Astrocyte (in vitro differentiated cells and primary cell): ENCODE data around the gene CYP4F3. TPM values are rescaled to one million over a fixed set of nuclear protein-coding genes. Genes with fewer than 3 reads are reported as not detected.

ENCODE experiments used
- DNase-seq: peaks from one replicate; pipeline ENCODE4 v3.0.0-alpha.2; 2010; ENCODE audit warnings: low read depth
- FAIRE-seq: peaks from 2 replicates; lab custom pipeline; 2011; peaks lifted over from hg19 to GRCh38; lab: Jason Lieb, UNC
- H2AFZ ChIP-seq: 2 replicates; pipeline ENCODE4 v1.6.0; 2012; ENCODE audit warnings: low read depth, low read length, inconsistent platforms
- H3K27ac ChIP-seq: 2 replicates; pipeline ENCODE4 v1.5.1; 2011; ENCODE audit warnings: low read depth, low read length, inconsistent platforms
- H3K27me3 ChIP-seq: 2 replicates; pipeline ENCODE4 v1.6.0; 2011; ENCODE audit warnings: low read length, inconsistent platforms; ENCODE audit not compliant: insufficient read depth
- H3K36me3 ChIP-seq: 2 replicates; pipeline ENCODE4 v1.5.1; 2011; ENCODE audit warnings: low read length, inconsistent platforms; ENCODE audit not compliant: insufficient read depth
- H3K4me1 ChIP-seq: 2 replicates; pipeline ENCODE4 v1.5.1; 2011; ENCODE audit warnings: low read length, inconsistent platforms; ENCODE audit not compliant: insufficient read depth
- H3K4me2 ChIP-seq: 2 replicates; pipeline ENCODE4 v1.6.0; 2012; ENCODE audit warnings: low read length, inconsistent platforms
- H3K4me3 ChIP-seq: 2 replicates; pipeline ENCODE4 v1.5.1; 2011; ENCODE audit warnings: low read depth, mild to moderate bottlenecking, low read length, inconsistent platforms; ENCODE audit not compliant: insufficient read depth
- H3K79me2 ChIP-seq: 2 replicates; pipeline ENCODE4 v1.6.0; 2012; ENCODE audit warnings: mild to moderate bottlenecking, low read length, inconsistent platforms; ENCODE audit not compliant: insufficient read depth
- H3K9ac ChIP-seq: 2 replicates; pipeline ENCODE4 v1.6.0; 2012; ENCODE audit warnings: mild to moderate bottlenecking, low read length, inconsistent platforms
- H3K9me3 ChIP-seq: 2 replicates; pipeline ENCODE4 v1.5.1; 2012; ENCODE audit warnings: low read depth, mild to moderate bottlenecking, low read length, inconsistent platforms; ENCODE audit not compliant: insufficient read depth
- H4K20me1 ChIP-seq: 2 replicates; pipeline ENCODE4 v1.6.0; 2012; ENCODE audit warnings: low read length, inconsistent platforms; ENCODE audit not compliant: insufficient read depth
- H3K27ac Mint-ChIP-seq: one replicate; pipeline ENCODE4 v1.8.0; 2021; ENCODE audit warnings: mild to moderate bottlenecking, mixed read lengths; ENCODE audit not compliant: unreplicated experiment
- H3K27me3 Mint-ChIP-seq: one replicate; pipeline ENCODE4 v1.8.0; 2021; ENCODE audit warnings: low read depth, mixed read lengths; ENCODE audit not compliant: unreplicated experiment
- H3K36me3 Mint-ChIP-seq: one replicate; pipeline ENCODE4 v1.8.0; 2021; ENCODE audit warnings: low read depth, mixed read lengths; ENCODE audit not compliant: unreplicated experiment
- H3K4me1 Mint-ChIP-seq: one replicate; pipeline ENCODE4 v1.8.0; 2021; ENCODE audit warnings: low read depth, mixed read lengths; ENCODE audit not compliant: unreplicated experiment
- H3K4me3 Mint-ChIP-seq: one replicate; pipeline ENCODE4 v1.8.0; 2021; ENCODE audit warnings: mild to moderate bottlenecking, moderate library complexity, mixed read lengths; ENCODE audit not compliant: unreplicated experiment
- H3K9me3 Mint-ChIP-seq: one replicate; pipeline ENCODE4 v1.8.0; 2021; ENCODE audit warnings: mild to moderate bottlenecking, mixed read lengths; ENCODE audit not compliant: unreplicated experiment
- CTCF ChIP-seq: IDR thresholded peaks from 2 replicates; pipeline ENCODE4 v1.5.1; 2011; ENCODE audit warnings: low read depth, mild to moderate bottlenecking, inconsistent platforms, low read length, moderate library complexity; ENCODE audit not compliant: insufficient read depth
- EZH2 ChIP-seq: IDR thresholded peaks from 2 replicates; pipeline ENCODE4 v1.6.1; 2012; ENCODE audit warnings: mild to moderate bottlenecking, low read length, inconsistent platforms; ENCODE audit not compliant: insufficient read depth
- total RNA-seq: library from RNA; stranded (reverse); gene quantifications from 2 replicates; pipeline ENCODE4 v1.2.1, GENCODE V29; 2021

Gene CYP4F3
- total RNA-seq, 1 donor from 2014 or later, result not detected

- Histone ChIP-seq H3K4me3 (no peak overlapping the region), H2AFZ (no peak overlapping the region), H3K9ac (no peak overlapping the region), H3K9me3 (no peaks in the 10 kb centered on the region), H3K4me2 (no peak overlapping the region), H3K36me3 (no peaks in the 10 kb centered on the region), H3K27me3 (no peaks in the 10 kb centered on the region), H4K20me1 (no peaks in the 10 kb centered on the region), H3K27ac (no peak overlapping the region), H3K79me2 (no peaks in the 10 kb centered on the region), H3K4me1 (no peaks in the 10 kb centered on the region)
- DNase-seq (no peak), FAIRE-seq (no peak)
- Mint-ChIP-seq H3K27ac (no peak overlapping the region), H3K27me3 (no peaks in the 10 kb centered on the region), H3K4me3 (no peak overlapping the region), H3K36me3 (peaks cover 2% of the 10 kb centered on the region), H3K4me1 (no peaks in the 10 kb centered on the region), H3K9me3 (peaks cover 12% of the 10 kb centered on the region)
- TF ChIP-seq EZH2 (no peak), CTCF (no peak)
Observed at GRCh38 chr19:15612342-15612741, 28.4 kb upstream of the CYP4F3 start.

GRCh38 chr19:15613338-15613737 is 27.4 kb upstream of the CYP4F3 start:
- H3K27ac ChIP-seq, result no peak overlapping the region
- no peak overlapping the region for H3K9ac ChIP-seq
- FAIRE-seq, result no peak
- no peaks in the 10 kb centered on the region for H3K27me3 ChIP-seq
- H4K20me1 ChIP-seq, result no peaks in the 10 kb centered on the region
- H3K79me2 ChIP-seq, result no peaks in the 10 kb centered on the region
- no peaks in the 10 kb centered on the region for H3K36me3 ChIP-seq
- no peak overlapping the region for H3K4me3 ChIP-seq
- TF ChIP-seq CTCF, result no peak
- no peak for TF ChIP-seq EZH2
- no peaks in the 10 kb centered on the region for H3K4me1 Mint-ChIP-seq
- peaks cover 9% of the 10 kb centered on the region for H3K9me3 Mint-ChIP-seq
- no peak overlapping the region for H2AFZ ChIP-seq
- no peak overlapping the region for H3K4me2 ChIP-seq
- DNase-seq, result no peak
- H3K27me3 Mint-ChIP-seq, result no peaks in the 10 kb centered on the region
- no peak overlapping the region for H3K27ac Mint-ChIP-seq
- no peaks in the 10 kb centered on the region for H3K9me3 ChIP-seq
- H3K4me3 Mint-ChIP-seq, result no peak overlapping the region
- H3K4me1 ChIP-seq, result no peaks in the 10 kb centered on the region
- H3K36me3 Mint-ChIP-seq, result peaks cover 2% of the 10 kb centered on the region

GRCh38 chr19:15614507-15615379 is 26.0 kb upstream of the CYP4F3 start, which contains the start of gene CYP4F8:
TSS of gene CYP4F8 (plus strand) at chr19:15615218. CDS start at chr19:15615617, 399 bp downstream.
- Histone ChIP-seq H3K79me2 (no peaks in the 10 kb centered on the region), H3K4me2 (no peak within 1 kb of the TSS), H2AFZ (no peak within 1 kb of the TSS), H3K4me1 (no peaks in the 10 kb centered on the region), H3K27me3 (no peaks in the 10 kb centered on the region), H3K4me3 (no peak within 1 kb of the TSS), H3K36me3 (no peaks in the 10 kb centered on the region), H3K9ac (no peak within 1 kb of the TSS), H3K9me3 (no peaks in the 10 kb centered on the region), H4K20me1 (no peaks in the 10 kb centered on the region), H3K27ac (no peak within 1 kb of the TSS)
- H3K4me1 Mint-ChIP-seq, result no peaks in the 10 kb centered on the region
- peaks cover 5% of the 10 kb centered on the region for H3K9me3 Mint-ChIP-seq
- TF ChIP-seq CTCF (no peak), EZH2 (no peak)
- DNase-seq (no peak), FAIRE-seq (no peak)
- H3K4me3 Mint-ChIP-seq, result no peak within 1 kb of the TSS
- no peaks in the 10 kb centered on the region for H3K27me3 Mint-ChIP-seq
- H3K36me3 Mint-ChIP-seq, result peaks cover 2% of the 10 kb centered on the region
- H3K27ac Mint-ChIP-seq, result no peak within 1 kb of the TSS
